ENCODE results near the gene COL23A1. TPM values are rescaled to one million over a fixed set of nuclear protein-coding genes. Genes with fewer than 3 reads are reported as not detected.
"Not testable (repeated sequence)": the region's sequence is repeated elsewhere in the genome, so short reads cannot be mapped to it uniquely, and the experiment has no call there.

Gene COL23A1
- total RNA-seq, 1 experiment from 2014 or later = not detected

DNA sequence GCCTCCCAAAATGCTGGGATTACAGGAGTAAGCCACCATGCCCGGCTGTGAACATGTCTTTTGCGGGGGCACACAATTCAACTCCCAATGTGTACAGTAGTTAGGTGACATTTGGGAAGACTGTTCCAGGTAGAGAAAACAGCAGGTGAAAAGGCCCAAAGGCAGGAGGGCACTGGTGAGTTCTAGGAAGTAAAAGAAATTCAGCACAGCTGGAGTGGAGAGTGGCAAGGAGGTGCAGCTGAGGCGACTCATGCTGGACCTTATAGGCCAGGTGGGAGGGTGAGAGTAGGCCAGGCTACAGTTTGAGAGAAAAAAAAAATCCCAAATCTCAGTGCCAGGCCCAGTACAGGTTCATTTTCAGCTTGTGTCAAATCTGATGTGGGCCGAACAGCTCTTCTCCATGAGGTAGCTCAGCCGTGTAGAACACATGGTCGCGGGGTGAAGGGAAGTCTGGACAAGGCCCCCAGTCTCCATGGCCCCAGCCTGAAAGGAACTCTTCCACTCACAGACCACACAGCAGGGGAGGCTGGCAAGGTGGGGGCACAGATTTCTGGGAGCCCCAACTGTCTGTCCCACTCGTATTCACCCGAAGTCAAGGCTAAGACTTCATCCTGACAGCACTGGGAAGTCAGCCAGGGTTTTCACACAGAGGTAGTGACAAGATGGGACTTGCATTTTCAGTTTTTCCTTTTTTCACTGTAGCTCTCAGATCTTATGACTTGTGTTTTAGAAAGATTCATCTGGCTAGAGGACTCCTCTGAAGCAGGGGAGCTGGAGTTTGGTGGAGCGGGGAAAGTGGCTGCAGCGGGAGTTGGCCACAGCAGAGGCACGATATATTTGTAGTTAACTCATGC lies 390.4 kb downstream of the COL23A1 start:
- H3K4me1 ChIP-seq = no peaks in the 10 kb centered on the region; the same call in 1 of the 2 replicates
- H3K4me3 ChIP-seq = no peak overlapping the region
- no peaks in the 10 kb centered on the region for H3K36me3 ChIP-seq
- H3K27me3 ChIP-seq = 0 out of 2 replicates have a peak, but pooled peaks cover 3% of the 10 kb centered on the region
- H3K9me3 ChIP-seq (replicated peaks) = no peaks in the 10 kb centered on the region
- DNase-seq = no peak
- no peak overlapping the region for H3K27ac ChIP-seq

DNA sequence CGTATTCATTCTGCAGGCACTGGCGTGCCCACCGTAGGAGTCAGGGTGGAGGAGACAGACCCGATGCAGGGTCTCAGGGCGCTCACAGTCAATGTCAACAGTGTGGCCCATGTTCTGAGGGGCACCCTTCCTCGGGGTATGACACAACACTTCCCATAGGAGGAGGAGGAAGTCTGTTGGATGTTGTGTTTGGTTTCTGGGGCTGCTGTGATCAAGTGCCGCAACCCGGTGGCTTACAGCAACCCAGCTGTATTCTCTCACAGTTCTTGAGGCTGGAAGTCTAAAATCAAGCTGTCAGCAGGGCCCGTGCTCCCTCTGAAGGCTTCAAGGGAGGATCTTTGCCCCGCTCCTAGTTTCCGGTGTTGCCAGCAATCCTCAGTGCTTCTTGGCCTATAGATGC lies 391.5 kb downstream of the COL23A1 start:
- no peak overlapping the region for H3K4me3 ChIP-seq
- no peak overlapping the region for H3K27ac ChIP-seq
- H3K36me3 ChIP-seq = no peaks in the 10 kb centered on the region
- H3K9me3 ChIP-seq (replicated peaks) = no peaks in the 10 kb centered on the region
- DNase-seq = no peak
- H3K27me3 ChIP-seq = 0 out of 2 replicates have a peak, but pooled peaks cover 3% of the 10 kb centered on the region
- no peaks in the 10 kb centered on the region; the same call in 1 of the 2 replicates for H3K4me1 ChIP-seq

DNA sequence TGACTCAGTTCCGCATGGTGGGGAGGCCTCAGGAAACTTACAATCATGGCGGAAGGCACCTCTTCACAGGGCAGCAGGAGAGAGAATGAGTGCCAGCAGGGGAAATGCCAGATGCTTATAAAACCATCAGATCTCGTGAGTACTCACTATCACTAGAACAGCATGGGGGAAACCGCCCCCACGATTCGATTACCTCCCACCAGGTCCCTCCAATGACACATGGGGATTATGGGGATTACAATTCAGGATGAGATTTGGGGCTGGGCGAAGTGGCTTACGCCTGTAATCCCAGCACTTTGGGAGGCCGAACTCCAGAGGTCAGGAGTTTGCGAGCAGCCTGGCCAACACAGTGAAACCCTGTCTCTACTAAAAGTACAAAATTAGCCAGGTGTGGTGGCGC lies 392.0 kb downstream of the COL23A1 start:
- H3K27ac ChIP-seq; H3K36me3 ChIP-seq; H3K27me3 ChIP-seq; H3K9me3 ChIP-seq (replicated peaks); DNase-seq; H3K4me1 ChIP-seq; H3K4me3 ChIP-seq: not testable (repeated sequence)

DNA sequence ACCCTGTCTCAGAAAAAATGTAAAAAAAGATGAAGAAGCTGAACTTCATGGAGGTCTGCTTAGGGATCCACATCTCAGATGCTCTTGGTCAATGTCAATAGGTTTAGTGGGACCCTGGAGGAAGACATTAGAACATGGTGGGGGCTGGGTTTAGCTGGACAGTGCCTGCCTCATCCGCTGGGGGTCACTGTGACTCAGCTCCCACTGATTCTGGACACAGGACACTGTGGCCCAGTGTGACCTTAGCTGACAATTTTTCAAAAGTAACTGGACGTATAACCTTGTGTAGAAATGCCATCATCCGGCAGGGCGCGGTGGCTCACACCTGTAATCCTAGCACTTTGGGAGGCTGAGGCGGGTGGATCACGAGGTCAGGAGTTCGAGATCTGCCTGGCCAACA lies 393.2 kb downstream of the COL23A1 start:
- no peaks in the 10 kb centered on the region for H3K36me3 ChIP-seq
- H3K27me3 ChIP-seq = 0 out of 2 replicates have a peak, but pooled peaks cover 3% of the 10 kb centered on the region
- no peaks in the 10 kb centered on the region for H3K9me3 ChIP-seq (replicated peaks)
- no peaks in the 10 kb centered on the region; the same call in 1 of the 2 replicates for H3K4me1 ChIP-seq
- H3K4me3 ChIP-seq = no peak overlapping the region
- peak in 1 of 2 experiments; percentile 14 for DNase-seq
- H3K27ac ChIP-seq = no peak overlapping the region

DNA sequence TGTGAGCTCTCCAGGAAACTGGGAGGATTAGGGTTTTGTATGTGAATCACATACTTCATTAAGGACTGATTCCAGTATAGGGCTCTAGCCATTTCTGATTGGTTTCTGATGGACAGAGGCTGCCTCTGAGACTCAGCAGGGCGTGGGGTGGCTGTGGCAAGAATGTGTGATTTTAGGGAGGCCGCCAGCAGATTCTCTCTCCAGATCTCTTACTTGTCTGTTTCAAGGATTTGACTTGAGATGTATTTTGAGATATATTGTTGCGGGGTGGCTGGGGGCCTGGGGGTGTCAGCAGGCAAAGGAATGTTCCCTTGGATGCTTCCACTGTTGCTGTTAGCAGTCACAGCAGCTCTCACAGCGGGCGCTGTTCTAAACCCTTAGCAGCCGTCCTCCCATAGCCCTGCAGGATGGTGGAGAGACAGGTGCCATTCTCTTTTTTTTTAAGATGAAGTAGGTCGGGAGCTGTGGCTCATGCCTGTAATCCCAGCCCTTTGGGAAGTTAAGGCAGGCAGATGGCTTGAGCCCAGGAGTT lies 393.8 kb downstream of the COL23A1 start:
- H3K27me3 ChIP-seq = 0 out of 2 replicates have a peak, but pooled peaks cover 3% of the 10 kb centered on the region
- no peak overlapping the region for H3K4me3 ChIP-seq
- no peak overlapping the region for H3K27ac ChIP-seq
- DNase-seq = peak in 1 of 2 experiments; percentile 9
- H3K9me3 ChIP-seq (replicated peaks) = no peaks in the 10 kb centered on the region
- H3K4me1 ChIP-seq = no peaks in the 10 kb centered on the region
- H3K36me3 ChIP-seq = no peaks in the 10 kb centered on the region

DNA sequence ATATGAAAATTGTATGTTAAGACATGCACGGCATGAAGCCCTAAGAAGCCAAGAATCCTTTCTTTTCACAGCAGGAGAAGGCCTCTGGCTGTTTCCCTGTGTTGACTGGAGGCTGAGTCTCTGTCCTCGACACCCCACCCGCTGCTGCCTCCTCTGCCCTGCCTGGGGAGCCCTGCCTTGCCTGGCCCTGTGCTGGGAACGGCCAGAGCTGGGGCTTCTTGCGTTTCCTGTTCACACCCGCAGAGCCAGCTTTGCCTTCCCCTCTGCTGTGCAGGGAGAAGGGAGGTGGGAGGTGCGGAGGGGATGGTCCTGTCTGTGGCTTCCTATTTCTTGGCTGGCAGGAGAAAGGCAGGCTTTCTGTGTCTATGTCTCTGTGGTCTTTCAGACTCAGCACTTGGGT lies 396.2 kb downstream of the COL23A1 start:
- Histone ChIP-seq H3K36me3 (no peaks in the 10 kb centered on the region), H3K9me3 (replicated peaks) (no peaks in the 10 kb centered on the region), H3K4me3 (no peak overlapping the region), H3K27me3 (0 out of 2 replicates have a peak, but pooled peaks cover 3% of the 10 kb centered on the region), H3K27ac (no peak overlapping the region), H3K4me1 (no peaks in the 10 kb centered on the region)
- no peak for DNase-seq

DNA sequence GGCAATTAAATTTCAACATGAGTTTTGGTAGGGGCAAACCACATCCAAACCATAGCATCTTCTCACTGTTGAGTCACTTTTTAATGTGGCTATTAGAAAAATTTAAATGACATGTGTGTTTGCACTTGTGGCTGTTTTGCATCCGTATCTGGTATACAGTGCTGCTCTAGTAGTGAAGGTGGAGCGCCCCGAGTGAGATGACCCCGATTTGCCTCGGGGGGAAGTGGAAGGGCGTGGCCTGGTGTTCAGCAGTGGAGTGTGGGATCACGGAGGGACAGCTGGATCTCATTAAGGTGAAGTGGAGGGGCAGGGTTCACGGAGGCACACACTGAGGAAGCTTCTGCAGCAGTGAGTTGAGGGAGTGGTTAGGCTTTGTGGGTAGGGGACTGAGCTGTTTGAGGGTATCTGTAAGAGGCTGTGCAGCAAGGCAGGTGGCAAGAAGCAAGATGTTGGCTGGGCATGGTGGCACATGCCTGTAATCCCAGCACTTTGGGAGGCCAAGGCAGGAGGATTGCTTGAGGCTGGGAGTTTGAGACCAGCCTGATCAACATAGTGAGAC lies 396.9 kb downstream of the COL23A1 start:
- Histone ChIP-seq H3K36me3 (no peaks in the 10 kb centered on the region), H3K4me3 (no peak overlapping the region), H3K9me3 (replicated peaks) (no peaks in the 10 kb centered on the region), H3K27me3 (0 out of 2 replicates have a peak, but pooled peaks cover 3% of the 10 kb centered on the region), H3K27ac (no peak overlapping the region), H3K4me1 (no peaks in the 10 kb centered on the region)
- no peak for DNase-seq

DNA sequence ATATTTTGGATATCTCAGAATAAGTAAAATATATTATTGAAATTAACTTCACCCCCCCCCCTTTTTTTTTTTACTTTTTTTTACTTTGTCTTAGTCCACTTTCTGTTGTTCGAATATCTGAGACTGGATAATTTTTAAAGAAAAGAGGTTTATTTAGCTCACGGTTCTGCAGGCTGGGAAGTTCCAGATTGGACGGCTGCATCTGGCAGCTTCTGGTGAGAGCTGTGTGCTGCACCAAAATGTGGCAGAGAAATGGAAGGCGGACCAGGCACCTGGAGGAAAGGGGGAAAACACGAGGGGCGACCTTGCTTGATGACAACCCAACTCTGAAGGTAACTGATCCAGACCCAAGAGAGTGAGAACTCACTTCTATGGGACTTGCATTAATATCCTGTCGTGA lies 397.4 kb downstream of the COL23A1 start:
- no peak for DNase-seq
- Histone ChIP-seq H3K4me3 (no peak overlapping the region), H3K36me3 (no peaks in the 10 kb centered on the region), H3K4me1 (no peaks in the 10 kb centered on the region), H3K27me3 (0 out of 2 replicates have a peak, but pooled peaks cover 3% of the 10 kb centered on the region), H3K27ac (no peak overlapping the region), H3K9me3 (replicated peaks) (no peaks in the 10 kb centered on the region)

DNA sequence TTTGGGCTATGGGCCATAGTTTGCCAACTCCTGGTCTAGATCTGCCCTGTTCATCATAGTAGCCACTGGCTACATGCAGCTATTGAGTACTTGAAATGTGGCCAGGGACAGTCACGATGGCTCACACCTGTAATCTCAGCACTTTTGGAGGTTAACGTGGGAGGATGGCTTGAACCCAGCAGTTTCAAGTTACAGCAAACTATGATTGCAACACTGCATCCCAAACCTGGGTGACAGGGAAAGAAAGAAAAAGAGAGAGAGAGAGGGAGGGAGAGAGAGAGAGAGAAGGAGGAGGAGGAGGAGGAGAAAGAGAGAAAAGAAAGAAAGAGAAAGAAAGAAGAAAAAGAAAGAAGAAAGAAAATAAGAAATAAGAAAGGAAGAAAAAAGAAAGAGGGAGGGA lies 397.9 kb downstream of the COL23A1 start:
- Histone ChIP-seq H3K27me3 (0 out of 2 replicates have a peak, but pooled peaks cover 3% of the 10 kb centered on the region), H3K4me3 (no peak overlapping the region), H3K27ac (no peak overlapping the region), H3K9me3 (replicated peaks) (no peaks in the 10 kb centered on the region), H3K36me3 (no peaks in the 10 kb centered on the region), H3K4me1 (no peaks in the 10 kb centered on the region)
- DNase-seq = no peak

DNA sequence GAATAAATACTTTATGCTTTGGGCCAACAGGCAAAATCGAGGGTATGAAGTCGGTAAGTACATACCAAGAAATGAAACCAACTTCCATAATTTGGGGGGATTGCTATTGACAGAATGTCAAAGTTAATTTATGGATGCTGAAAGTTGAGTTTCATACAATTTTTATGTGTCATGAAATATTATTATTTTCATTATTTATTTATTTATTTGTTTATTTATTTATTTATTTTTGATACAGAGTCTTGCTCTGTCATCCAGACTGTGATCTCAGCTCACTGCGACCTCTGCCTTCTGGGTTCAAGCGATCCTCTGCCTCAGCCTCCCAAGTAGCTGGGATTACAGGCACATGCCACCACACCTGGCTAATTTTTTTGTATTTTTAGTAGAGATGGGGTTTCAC lies 398.5 kb downstream of the COL23A1 start:
- Histone ChIP-seq H3K9me3 (replicated peaks) (no peaks in the 10 kb centered on the region), H3K4me1 (no peaks in the 10 kb centered on the region), H3K27me3 (0 out of 2 replicates have a peak, but pooled peaks cover 3% of the 10 kb centered on the region), H3K4me3 (no peak overlapping the region), H3K36me3 (no peaks in the 10 kb centered on the region), H3K27ac (no peak overlapping the region)
- no peak for DNase-seq

DNA sequence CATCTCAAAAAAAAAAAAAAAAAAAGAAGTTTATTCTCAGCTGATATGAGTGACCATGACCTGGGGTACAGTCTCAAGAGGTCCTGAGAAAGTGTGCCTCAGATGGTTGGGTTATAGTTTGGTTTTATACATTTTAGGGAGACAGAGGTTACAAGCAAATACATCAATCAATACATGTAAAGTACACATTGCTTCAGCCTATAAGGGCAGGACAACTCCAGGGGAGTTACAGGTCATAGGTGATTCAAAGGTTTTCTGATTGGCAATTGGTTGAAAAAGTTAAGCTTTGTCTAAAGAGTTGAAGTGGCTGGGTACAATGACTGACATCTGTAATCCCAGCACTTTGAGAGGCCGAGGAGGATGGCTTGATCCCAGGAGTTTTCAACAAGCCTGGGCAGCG lies 400.8 kb downstream of the COL23A1 start:
- H3K36me3 ChIP-seq = no peaks in the 10 kb centered on the region
- DNase-seq = no peak
- H3K4me3 ChIP-seq = no peak overlapping the region
- H3K9me3 ChIP-seq (replicated peaks) = no peaks in the 10 kb centered on the region
- no peaks in the 10 kb centered on the region for H3K27me3 ChIP-seq
- H3K27ac ChIP-seq = no peak overlapping the region
- H3K4me1 ChIP-seq = no peaks in the 10 kb centered on the region

Other genes starting within 250 kb of the COL23A1 start
- 24.3 and 28.3 TPM in 2 replicates for gene CLK4, start 36.7 kb upstream of the COL23A1 start, total RNA-seq (2014; rRNA removed; shearing (Covaris generic))
- gene ZNF354A, start 140.3 kb upstream of the COL23A1 start, total RNA-seq (2014; rRNA removed; shearing (Covaris generic)) = 13.5 and 17.3 TPM in 2 replicates